HCT116 (cell line): ENCODE data around the gene NHERF1. TPM values are rescaled to one million over a fixed set of nuclear protein-coding genes. Genes with fewer than 3 reads are reported as not detected.

Experiments used
- ATAC-seq: fragments of 200-7000 bp; cut with Tn5 transposase; 2 replicates; pipeline ENCODE4 v1.9.1; 2020; ENCODE audit warnings: mild to moderate bottlenecking, moderate library complexity
- BruUV-seq: library from RNA; stranded (reverse); fragments of 400-500 nt; replicated peaks from 2 replicates; lab custom pipeline; 2021; lab: Mats Ljungman, UMichigan
- CTCF ChIA-PET: fragments of 300-600 bp; sonication (Branson Sonifier 250); formaldehyde crosslinking; loops from one replicate; lab custom pipeline; 2021; ENCODE audit warnings: antibody characterized with exemption; lab: Charles Lee
- POLR2A ChIA-PET: fragments of 300-600, 350-600 bp; sonication (Branson Sonifier 250); formaldehyde crosslinking; loops from one replicate; lab custom pipeline; 2021; ENCODE audit warnings: antibody characterized with exemption; lab: Charles Lee
- RAD21 ChIA-PET, 2 experiments: fragments of 300-600 bp; sonication (Branson Sonifier 250); formaldehyde crosslinking; loops; one replicate each; lab custom pipeline; 2023; ENCODE audit warnings: low total read pairs in 2 of 2; ENCODE audit not compliant: uncharacterized antibody in 2 of 2, unreplicated experiment in 2 of 2, low non-redundant PET in 1 of 2; lab: Charles Lee
- DNase-seq: peaks from one replicate; pipeline ENCODE4 v3.0.0-alpha.2; 2010; ENCODE audit warnings: low read depth, low spot score
- H2AFZ ChIP-seq: fragments of 200-600 bp; shearing (Covaris generic), sonication (generic); 2 replicates; pipeline ENCODE4 v1.6.1; 2017; ENCODE audit warnings: low read depth, mixed run types, mixed read lengths, antibody characterized with exemption, low read length; ENCODE audit not compliant: poor library complexity, severe bottlenecking
- H3K27ac ChIP-seq: 2 replicates; pipeline ENCODE4 v1.5.1; 2012; ENCODE audit warnings: low read depth, low read length
- H3K27me3 ChIP-seq: fragments of 200-600 bp; sonication (generic); 2 replicates; pipeline ENCODE4 v1.6.1; 2016; ENCODE audit warnings: mixed run types, low read length, mixed read lengths; ENCODE audit not compliant: insufficient read depth
- H3K36me3 ChIP-seq, 2 experiments: fragments of 200-500 bp in 1 of 2; fragments of 200-600 bp in 1 of 2; sonication (Bioruptor generic) in 1 of 2; sonication (generic) in 1 of 2; 2 replicates each; pipeline versions ENCODE4 v1.5.1 to v1.6.1; 2014 to 2016; ENCODE audit warnings: low read length in 2 of 2, inconsistent platforms in 1 of 2, mixed read lengths in 1 of 2, mixed run types in 1 of 2; ENCODE audit not compliant: insufficient read depth in 2 of 2, control insufficient read depth in 1 of 2
- H3K4me1 ChIP-seq, 2 experiments: fragments of 200-600 bp in 1 of 2; sonication (generic) in 1 of 2; 2 replicates each; pipeline versions ENCODE4 v1.5.1 to v1.6.1; 2012 to 2017; ENCODE audit warnings: low read length in 2 of 2, inconsistent platforms in 1 of 2, mild to moderate bottlenecking in 1 of 2, mixed read lengths in 1 of 2, mixed run types in 1 of 2, moderate library complexity in 1 of 2; ENCODE audit not compliant: insufficient read depth in 2 of 2, control insufficient read depth in 1 of 2
- H3K4me2 ChIP-seq: fragments of 200-600 bp; sonication (generic); 2 replicates; pipeline ENCODE4 v1.6.1; 2017; ENCODE audit warnings: mixed run types, low read length, mixed read lengths
- H3K4me3 ChIP-seq, 2 experiments: fragments of 200-600 bp in 1 of 2; sonication (generic) in 1 of 2; replicated peaks in 1 of 2; 2 replicates each; pipeline ENCODE4 v1.5.1; 2011 to 2016; ENCODE audit warnings: low read length in 2 of 2, control low read depth in 1 of 2, low read depth in 1 of 2, mild to moderate bottlenecking in 1 of 2, mixed read lengths in 1 of 2, mixed run types in 1 of 2
- H3K79me2 ChIP-seq: fragments of 200-600 bp; sonication (generic); 2 replicates; pipeline ENCODE4 v1.6.1; 2017; ENCODE audit warnings: mild to moderate bottlenecking, mixed run types, low read length, moderate library complexity, mixed read lengths; ENCODE audit not compliant: insufficient read depth
- H3K9ac ChIP-seq: fragments of 200-600 bp; sonication (generic); 2 replicates; pipeline ENCODE4 v1.6.1; 2016; ENCODE audit warnings: low read length, mixed read lengths
- H3K9me2 ChIP-seq: fragments of 200-600 bp; sonication (generic), shearing (Covaris generic); 2 replicates; pipeline ENCODE4 v1.6.1; 2017; ENCODE audit warnings: mixed run types, mild to moderate bottlenecking, moderate library complexity; ENCODE audit not compliant: insufficient read depth
- H3K9me3 ChIP-seq, 2 experiments: fragments of 200-500 bp in 1 of 2; fragments of 200-600 bp in 1 of 2; sonication (Bioruptor generic) in 1 of 2; sonication (generic) in 1 of 2; 2 replicates each; pipeline ENCODE4 v1.6.1; 2014 to 2017; ENCODE audit warnings: low read length in 2 of 2, mixed read lengths in 2 of 2, inconsistent platforms in 1 of 2, low read depth in 1 of 2, mild to moderate bottlenecking in 1 of 2, mixed run types in 1 of 2, moderate library complexity in 1 of 2; ENCODE audit not compliant: control insufficient read depth in 1 of 2, insufficient read depth in 1 of 2
- H4K20me1 ChIP-seq: fragments of 200-600 bp; sonication (generic), shearing (Covaris generic); 2 replicates; pipeline ENCODE4 v1.6.1; 2017; ENCODE audit warnings: mixed run types, mild to moderate bottlenecking, moderate library complexity; ENCODE audit not compliant: insufficient read depth
- ATF3 ChIP-seq: IDR thresholded peaks from 2 replicates; pipeline ENCODE4 v1.6.1; 2012
- CBX3 ChIP-seq: IDR thresholded peaks from 2 replicates; pipeline ENCODE4 v1.6.1; 2012; ENCODE audit warnings: low read depth
- CEBPB ChIP-seq: IDR thresholded peaks from 2 replicates; pipeline ENCODE4 v1.6.1; 2012; ENCODE audit warnings: low read depth
- EGR1 ChIP-seq: IDR thresholded peaks from 2 replicates; pipeline ENCODE4 v1.6.1; 2012; ENCODE audit warnings: low read depth
- ELF1 ChIP-seq: IDR thresholded peaks from 2 replicates; pipeline ENCODE4 v1.6.1; 2012; ENCODE audit warnings: low read depth, borderline replicate concordance
- EZH2phosphoT487 ChIP-seq: fragments of 200-600 bp; IDR thresholded peaks from 2 replicates; pipeline ENCODE4 v1.6.1; 2018; ENCODE audit warnings: antibody characterized with exemption, borderline replicate concordance
- MAX ChIP-seq: IDR thresholded peaks from 2 replicates; pipeline ENCODE4 v1.6.1; 2012
- POLR2A ChIP-seq: IDR thresholded peaks from 2 replicates; pipeline ENCODE4 v1.7.0; 2011; ENCODE audit warnings: borderline replicate concordance; ENCODE audit not compliant: insufficient read depth, insufficient read length; ENCODE audit errors: extremely low read depth
- RAD21 ChIP-seq: IDR thresholded peaks from 2 replicates; pipeline ENCODE4 v1.6.1; 2012; ENCODE audit warnings: low read depth, mild to moderate bottlenecking
- SIN3A ChIP-seq: IDR thresholded peaks from 2 replicates; pipeline ENCODE4 v1.6.1; 2012; ENCODE audit warnings: low read depth
- YY1 ChIP-seq: IDR thresholded peaks from 2 replicates; pipeline ENCODE4 v1.6.1; 2011; ENCODE audit warnings: low read length, low read depth, moderate library complexity, mild to moderate bottlenecking; ENCODE audit not compliant: insufficient replicate concordance; ENCODE audit errors: extremely low read depth
- ZNF274 ChIP-seq: fragments of 200-500 bp; sonication (Bioruptor generic); IDR thresholded peaks from 2 replicates; pipeline ENCODE4 v1.6.1; 2014; ENCODE audit warnings: mild to moderate bottlenecking, low read depth, low read length, inconsistent platforms
- intact Hi-C: fragments of 100-400 bp; cut with micrococcal nuclease; formaldehyde crosslinking; loops from 2 replicates; pipeline ENCODE4 v1.10.0; 2022
- total RNA-seq: library from RNA; stranded (reverse); gene quantifications from one replicate; pipeline ENCODE4 v1.2.1, GENCODE V29; 2021; ENCODE audit not compliant: unreplicated experiment

Gene NHERF1
- total RNA-seq, 1 experiment from 2014 or later = 129 TPM

GRCh38 chr17:74784125-74784810 is 35.8 kb downstream of the NHERF1 start:
- Histone ChIP-seq H3K79me2 (peaks cover 5% of the 10 kb centered on the region; the same call in 1 of the 2 replicates), H3K27ac (no peak overlapping the region), H2AFZ (no peak overlapping the region), H3K9me2 (no peaks in the 10 kb centered on the region), H3K4me3 (no peak overlapping the region), H3K9me3 (no peaks in the 10 kb centered on the region), H4K20me1 (no peaks in the 10 kb centered on the region), H3K9ac (no peak overlapping the region), H3K36me3 (peaks cover 0 to 2% of the 10 kb centered on the region in 2 experiments; a peak in 3 of 4 replicates), H3K4me2 (no peak overlapping the region), H3K4me1 (no peaks in the 10 kb centered on the region), H3K27me3 (no peaks in the 10 kb centered on the region)
- intact Hi-C loops = no loop called here
- TF ChIP-seq CEBPB (no peak), POLR2A (no peak), ZNF274 (no peak), SIN3A (no peak), RAD21 (no peak), ELF1 (no peak), CBX3 (no peak), EZH2phosphoT487 (no peak), MAX (no peak), ATF3 (no peak), YY1 (no peak), EGR1 (no peak)
- ATAC-seq = no peak
- ChIA-PET RAD21 (no interaction called here), POLR2A (no interaction called here), CTCF (interaction anchor here (0.8 to 1.3 kb wide), 3 partner anchors 40 to 126 kb away, joined by 3 to 4 read pairs (median 3); partner anchors contain the start of gene RAB37)
- no peak for DNase-seq
- no TSS peak for BruUV-seq
